Measurements from ENCODE around the gene EXO1. TPM values are rescaled to one million over a fixed set of nuclear protein-coding genes. Genes with fewer than 3 reads are reported as not detected.

EXO1 gene
- total and polyA plus RNA-seq, 2 experiments from 2014 or later, result 3.1 to 5.0 TPM

GRCh38 chr1:241917487-241917886 is 69.5 kb downstream of the EXO1 start:
- TF ChIP-seq EZH2 (IDR thresholded peaks at IDR 0.05; ENCODE audit: borderline replicate concordance) (no peak), EZH2phosphoT487 (IDR thresholded peaks at IDR 0.05; ENCODE audit: low read depth, severe bottlenecking, unreplicated experiment) (no peak), CTCF (IDR thresholded peaks at IDR 0.05; ENCODE audit: poor library complexity) (no peak)
- no peaks in the 10 kb centered on the region for H3K36me3 ChIP-seq (replicated peaks; ENCODE audit: insufficient read depth, low read depth)
- DNase-seq (ENCODE audit: low spot score), result no peak

GRCh38 chr1:241918879-241919278 is 70.9 kb downstream of the EXO1 start:
- no peaks in the 10 kb centered on the region for H3K9me2 ChIP-seq (replicated peaks; ENCODE audit: insufficient read depth)
- H3K4me3 ChIP-seq, result no peak overlapping the region
- peak; percentile 28 for DNase-seq (ENCODE audit: low spot score)
- H2AFZ ChIP-seq, result no peak overlapping the region
- no peaks in the 10 kb centered on the region for H3K9me3 ChIP-seq (ENCODE audit: low read depth)
- no peak overlapping the region for H3K27ac ChIP-seq
- 75% methylated on average over 5 of the region's 5 CpGs for WGBS (ENCODE audit: low lambda C conversion rate, missing lambda C conversion rate)
- no peaks in the 10 kb centered on the region for H4K20me1 ChIP-seq (ENCODE audit: insufficient read depth, poor library complexity, severe bottlenecking)
- H3K36me3 ChIP-seq (replicated peaks; ENCODE audit: insufficient read depth, low read depth), result no peaks in the 10 kb centered on the region
- H3K4me1 ChIP-seq (ENCODE audit: insufficient read depth), result no peaks in the 10 kb centered on the region
- H3K27me3 ChIP-seq, result no peaks in the 10 kb centered on the region
- no peaks in the 10 kb centered on the region for H3K79me2 ChIP-seq
- TF ChIP-seq EZH2phosphoT487 (IDR thresholded peaks at IDR 0.05; ENCODE audit: low read depth, severe bottlenecking, unreplicated experiment), result no peak
- no peak for TF ChIP-seq CTCF (IDR thresholded peaks at IDR 0.05; ENCODE audit: poor library complexity)
- no peak for TF ChIP-seq EZH2 (IDR thresholded peaks at IDR 0.05; ENCODE audit: borderline replicate concordance)
- no peak overlapping the region for H3K4me2 ChIP-seq

More at GRCh38 chr1:241917487-241917886, 69.5 kb downstream of the EXO1 start:
- Histone ChIP-seq H3K4me2 (no peak overlapping the region), H3K9me2 (replicated peaks; ENCODE audit: insufficient read depth) (no peaks in the 10 kb centered on the region), H3K27ac (no peak overlapping the region), H3K9me3 (ENCODE audit: low read depth) (no peaks in the 10 kb centered on the region), H3K4me1 (ENCODE audit: insufficient read depth) (no peaks in the 10 kb centered on the region), H2AFZ (no peak overlapping the region), H3K27me3 (no peaks in the 10 kb centered on the region), H3K79me2 (no peaks in the 10 kb centered on the region), H4K20me1 (ENCODE audit: insufficient read depth, poor library complexity, severe bottlenecking) (no peaks in the 10 kb centered on the region), H3K4me3 (no peak overlapping the region)
- WGBS (ENCODE audit: low lambda C conversion rate, missing lambda C conversion rate), result 94% methylated on average over 12 of the region's 12 CpGs

GRCh38 chr1:241924080-241924808 is 76.2 kb downstream of the EXO1 start:
- H3K9me2 ChIP-seq (replicated peaks; ENCODE audit: insufficient read depth), result no peaks in the 10 kb centered on the region
- H3K4me3 ChIP-seq, result no peak overlapping the region
- H2AFZ ChIP-seq, result no peak overlapping the region
- H3K27ac ChIP-seq, result no peak overlapping the region
- TF ChIP-seq EZH2 (IDR thresholded peaks at IDR 0.05; ENCODE audit: borderline replicate concordance), result no peak
- TF ChIP-seq CTCF (IDR thresholded peaks at IDR 0.05; ENCODE audit: poor library complexity), result no peak
- no peak for TF ChIP-seq EZH2phosphoT487 (IDR thresholded peaks at IDR 0.05; ENCODE audit: low read depth, severe bottlenecking, unreplicated experiment)
- H3K36me3 ChIP-seq (replicated peaks; ENCODE audit: insufficient read depth, low read depth), result no peaks in the 10 kb centered on the region
- H3K9me3 ChIP-seq (ENCODE audit: low read depth), result no peaks in the 10 kb centered on the region
- H3K4me2 ChIP-seq, result no peak overlapping the region
- H3K4me1 ChIP-seq (ENCODE audit: insufficient read depth), result no peaks in the 10 kb centered on the region
- H3K79me2 ChIP-seq, result no peaks in the 10 kb centered on the region
- no peaks in the 10 kb centered on the region for H3K27me3 ChIP-seq
- WGBS (ENCODE audit: low lambda C conversion rate, missing lambda C conversion rate), result 82% methylated on average over 10 of the region's 10 CpGs
- no peak for DNase-seq (ENCODE audit: low spot score)
- H4K20me1 ChIP-seq (ENCODE audit: insufficient read depth, poor library complexity, severe bottlenecking), result no peaks in the 10 kb centered on the region
